Astrocyte of the spinal cord (primary cell): ENCODE data around the gene SLITRK5.

Source experiments
- DNase-seq: peaks from one replicate; pipeline ENCODE4 v3.0.0; 2011; ENCODE audit warnings: low read depth, low spot score
- H3K4me3 ChIP-seq: 2 replicates; pipeline ENCODE4 v1.5.1; 2011; ENCODE audit warnings: low read depth, mild to moderate bottlenecking, low read length, moderate library complexity
- in situ Hi-C: cut with HindIII; loops from 2 replicates; pipeline ENCODE4 v1.10.0; 2017; ENCODE audit warnings: low sequenced_read_pairs
- TF ChIP-seq, protein P1 (sequence below): IDR thresholded peaks from 2 replicates; pipeline ENCODE4 v1.5.1; 2012; ENCODE audit warnings: low read depth, mild to moderate bottlenecking, low read length, inconsistent platforms

SLITRK5 gene

DNA sequence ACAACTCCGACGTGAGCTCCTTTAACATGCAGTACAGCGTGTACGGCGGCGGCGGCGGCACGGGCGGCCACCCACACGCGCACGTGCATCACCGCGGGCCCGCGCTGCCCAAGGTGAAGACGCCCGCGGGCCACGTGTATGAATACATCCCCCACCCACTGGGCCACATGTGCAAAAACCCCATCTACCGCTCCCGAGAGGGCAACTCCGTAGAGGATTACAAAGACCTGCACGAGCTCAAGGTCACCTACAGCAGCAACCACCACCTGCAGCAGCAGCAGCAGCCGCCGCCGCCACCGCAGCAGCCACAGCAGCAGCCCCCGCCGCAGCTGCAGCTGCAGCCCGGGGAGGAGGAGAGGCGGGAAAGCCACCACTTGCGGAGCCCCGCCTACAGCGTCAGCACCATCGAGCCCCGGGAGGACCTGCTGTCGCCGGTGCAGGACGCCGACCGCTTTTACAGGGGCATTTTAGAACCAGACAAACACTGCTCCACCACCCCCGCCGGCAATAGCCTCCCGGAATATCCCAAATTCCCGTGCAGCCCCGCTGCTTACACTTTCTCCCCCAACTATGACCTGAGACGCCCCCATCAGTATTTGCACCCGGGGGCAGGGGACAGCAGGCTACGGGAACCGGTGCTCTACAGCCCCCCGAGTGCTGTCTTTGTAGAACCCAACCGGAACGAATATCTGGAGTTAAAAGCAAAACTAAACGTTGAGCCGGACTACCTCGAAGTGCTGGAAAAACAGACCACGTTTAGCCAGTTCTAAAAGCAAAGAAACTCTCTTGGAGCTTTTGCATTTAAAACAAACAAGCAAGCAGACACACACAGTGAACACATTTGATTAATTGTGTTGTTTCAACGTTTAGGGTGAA lies 6.6 kb downstream of the SLITRK5 start:
- in situ Hi-C loops, result no loop called here
- peak overlapping the region; percentile 40 for H3K4me3 ChIP-seq
- DNase-seq, result peak; percentile 27
- TF ChIP-seq, protein P1, sequence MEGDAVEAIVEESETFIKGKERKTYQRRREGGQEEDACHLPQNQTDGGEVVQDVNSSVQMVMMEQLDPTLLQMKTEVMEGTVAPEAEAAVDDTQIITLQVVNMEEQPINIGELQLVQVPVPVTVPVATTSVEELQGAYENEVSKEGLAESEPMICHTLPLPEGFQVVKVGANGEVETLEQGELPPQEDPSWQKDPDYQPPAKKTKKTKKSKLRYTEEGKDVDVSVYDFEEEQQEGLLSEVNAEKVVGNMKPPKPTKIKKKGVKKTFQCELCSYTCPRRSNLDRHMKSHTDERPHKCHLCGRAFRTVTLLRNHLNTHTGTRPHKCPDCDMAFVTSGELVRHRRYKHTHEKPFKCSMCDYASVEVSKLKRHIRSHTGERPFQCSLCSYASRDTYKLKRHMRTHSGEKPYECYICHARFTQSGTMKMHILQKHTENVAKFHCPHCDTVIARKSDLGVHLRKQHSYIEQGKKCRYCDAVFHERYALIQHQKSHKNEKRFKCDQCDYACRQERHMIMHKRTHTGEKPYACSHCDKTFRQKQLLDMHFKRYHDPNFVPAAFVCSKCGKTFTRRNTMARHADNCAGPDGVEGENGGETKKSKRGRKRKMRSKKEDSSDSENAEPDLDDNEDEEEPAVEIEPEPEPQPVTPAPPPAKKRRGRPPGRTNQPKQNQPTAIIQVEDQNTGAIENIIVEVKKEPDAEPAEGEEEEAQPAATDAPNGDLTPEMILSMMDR, result no peak

DNA sequence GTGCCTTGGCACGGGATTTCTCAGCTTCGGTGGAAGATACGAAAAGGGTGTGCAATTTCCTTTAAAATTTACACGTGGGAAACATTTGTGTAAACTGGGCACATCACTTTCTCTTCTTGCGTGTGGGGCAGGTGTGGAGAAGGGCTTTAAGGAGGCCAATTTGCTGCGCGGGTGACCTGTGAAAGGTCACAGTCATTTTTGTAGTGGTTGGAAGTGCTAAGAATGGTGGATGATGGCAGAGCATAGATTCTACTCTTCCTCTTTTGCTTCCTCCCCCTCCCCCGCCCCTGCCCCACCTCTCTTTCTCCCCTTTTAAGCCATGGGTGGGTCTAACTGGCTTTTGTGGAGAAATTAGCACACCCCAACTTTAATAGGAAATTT lies 7.2 kb downstream of the SLITRK5 start:
- DNase-seq, result no peak
- H3K4me3 ChIP-seq, result peak overlapping the region; percentile 40
- in situ Hi-C loops, result no loop called here
- TF ChIP-seq, protein P1, result no peak

DNA sequence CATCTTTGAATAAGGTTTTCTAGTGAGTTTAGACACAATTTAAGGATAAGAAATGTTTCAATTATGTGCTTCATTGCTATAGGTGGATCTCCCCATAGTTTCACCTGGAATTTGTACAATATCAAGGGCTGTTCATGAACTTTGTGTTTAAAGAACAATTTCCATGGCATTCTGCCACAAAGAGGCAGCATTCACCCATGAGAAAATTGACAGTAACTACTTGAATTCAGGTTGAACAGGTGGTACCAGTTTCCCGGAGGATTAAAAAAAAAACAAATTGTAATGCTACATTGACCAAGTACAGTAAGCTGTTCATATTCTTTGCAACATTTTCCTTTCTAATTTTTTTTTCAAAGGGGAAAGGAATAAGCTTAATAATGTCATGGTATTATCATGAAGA lies 9.1 kb downstream of the SLITRK5 start:
- in situ Hi-C loops, result no loop called here
- no peak overlapping the region for H3K4me3 ChIP-seq
- peak; percentile 9 for DNase-seq
- TF ChIP-seq, protein P1, result peak; percentile 4

DNA sequence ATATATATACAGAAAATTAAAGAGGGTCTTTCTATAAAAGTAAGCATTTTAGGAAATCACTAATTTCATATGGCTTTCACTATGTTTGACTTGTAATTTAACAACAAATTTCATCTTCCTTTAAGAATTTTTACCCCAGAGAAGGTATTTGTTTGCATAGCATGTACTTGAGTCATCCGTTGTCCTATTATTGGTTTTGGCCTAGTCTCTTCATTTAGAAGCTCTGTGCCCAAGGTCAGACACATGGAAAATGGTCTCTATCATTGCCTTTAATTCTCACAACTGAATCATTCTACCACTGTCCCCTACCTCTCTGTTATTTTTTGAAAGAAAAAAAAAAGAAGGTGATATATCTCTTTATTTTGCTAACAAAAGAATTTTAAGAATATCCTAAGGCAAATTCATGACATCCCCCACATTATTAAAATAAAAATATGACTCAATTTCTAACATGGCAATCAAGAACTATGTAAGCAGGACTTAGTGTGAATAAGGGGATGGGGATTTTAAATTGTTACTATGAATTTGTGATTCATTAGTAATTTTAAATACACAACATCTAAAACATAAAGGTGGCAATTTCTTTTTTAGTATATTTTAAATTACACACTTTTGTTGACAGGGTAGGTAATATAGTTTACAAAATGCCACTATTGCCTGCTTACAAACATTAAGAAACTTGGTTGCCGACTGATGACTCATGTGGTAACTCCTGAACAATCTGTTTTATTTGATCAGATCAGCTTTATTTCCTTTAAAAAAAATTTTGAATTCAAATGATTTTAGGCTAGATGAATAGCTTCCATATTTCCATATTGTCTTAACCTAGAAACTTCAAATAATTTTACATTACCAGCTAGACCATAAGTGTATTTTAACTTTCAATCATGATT lies 13.9 kb downstream of the SLITRK5 start:
- no peak overlapping the region for H3K4me3 ChIP-seq
- TF ChIP-seq, protein P1, result no peak
- in situ Hi-C loops, result no loop called here
- DNase-seq, result peak; percentile 59

DNA sequence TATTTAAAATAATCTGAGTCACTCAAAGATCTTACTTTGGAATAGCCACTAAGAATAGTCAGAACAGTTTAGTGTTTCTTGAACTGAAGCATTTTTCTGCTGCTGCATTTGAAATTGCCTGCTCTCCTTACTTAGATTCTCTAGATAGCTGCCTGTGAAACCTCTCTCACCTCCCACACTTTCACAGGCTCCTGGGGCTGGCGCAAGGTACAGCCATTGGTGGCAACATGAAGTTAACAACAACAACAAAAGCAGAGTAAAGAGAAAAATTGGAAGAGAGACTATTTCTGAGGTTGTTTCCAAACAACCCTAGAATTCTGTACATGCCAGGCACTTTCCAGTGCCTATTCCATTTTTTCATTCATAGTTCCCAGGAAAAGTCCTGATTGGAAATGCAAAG lies 25.3 kb downstream of the SLITRK5 start:
- in situ Hi-C loops, result no loop called here
- no peak for DNase-seq
- TF ChIP-seq, protein P1, result no peak
- H3K4me3 ChIP-seq, result no peak overlapping the region

DNA sequence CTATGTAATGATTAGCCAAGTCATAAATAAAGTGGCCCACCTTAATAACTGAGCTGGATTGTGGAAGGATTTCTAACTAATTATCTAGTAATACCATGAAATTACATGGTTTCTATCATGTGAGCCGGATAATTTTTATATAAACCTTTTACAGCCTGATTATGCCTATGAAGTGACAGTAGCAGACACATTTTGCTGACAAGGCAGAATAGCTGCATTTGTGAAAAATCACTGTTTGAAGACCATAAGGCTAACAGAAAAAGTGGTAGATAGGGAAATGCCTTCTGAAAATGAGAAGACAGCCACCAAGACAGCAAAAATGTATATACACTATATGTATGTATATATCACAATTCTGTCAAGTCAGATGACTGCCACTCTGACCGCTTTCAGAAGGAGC lies 27.1 kb downstream of the SLITRK5 start:
- no peak overlapping the region for H3K4me3 ChIP-seq
- TF ChIP-seq, protein P1, result no peak
- in situ Hi-C loops, result no loop called here
- no peak for DNase-seq
